Ovary (tissue), 9 donors: Measurements from ENCODE around the gene PRICKLE1. TPM values are rescaled to one million over a fixed set of nuclear protein-coding genes. Genes with fewer than 3 reads are reported as not detected.

Source experiments
- DNase-seq, 5 donors: peaks; one replicate each; pipeline ENCODE4 v3.0.0-alpha.2; 2019 to 2020
- H3K27ac ChIP-seq, 2 donors: fragments of 200-600 bp; one replicate each; pipeline versions ENCODE4 v1.5.1 to v1.8.0; 2019 to 2022
- H3K27me3 ChIP-seq: fragments of 200-600 bp; one replicate; pipeline ENCODE4 v1.8.0; 2022
- H3K36me3 ChIP-seq: fragments of 200-600 bp; sonication (generic); one replicate; pipeline ENCODE4 v1.5.1; 2019
- H3K4me1 ChIP-seq: one replicate; pipeline ENCODE4 v1.8.1; 2013; ENCODE audit warnings: mild to moderate bottlenecking, moderate library complexity; ENCODE audit not compliant: insufficient read depth
- H3K4me3 ChIP-seq: fragments of 200-600 bp; sonication (generic); one replicate; pipeline ENCODE4 v1.5.1; 2017
- H3K9me3 ChIP-seq, 2 donors: fragments of 200-600 bp in 1 of 2; sonication (generic) in 1 of 2; one replicate each; pipeline versions ENCODE4 v1.5.1 to v1.8.1; 2013 to 2019; ENCODE audit warnings: mild to moderate bottlenecking in 1 of 2, moderate library complexity in 1 of 2
- CTCF ChIP-seq, 3 donors: fragments of 450-650 bp in 2 of 3; fragments of 200-600 bp in 1 of 3; IDR thresholded peaks; one replicate each; pipeline versions ENCODE4 v1.5.1 to v1.8.0; 2016 to 2022; ENCODE audit warnings: antibody characterized with exemption in 3 of 3, mild to moderate bottlenecking in 1 of 3
- EP300 ChIP-seq: sonication (generic); formaldehyde crosslinking; IDR thresholded peaks from one replicate; pipeline ENCODE4 v1.6.1; 2017; ENCODE audit warnings: antibody characterized with exemption
- POLR2A ChIP-seq: fragments of 450-650 bp; IDR thresholded peaks from one replicate; pipeline ENCODE4 v1.6.1; 2017; ENCODE audit warnings: antibody characterized with exemption, mild to moderate bottlenecking, moderate library complexity
- WGBS, 3 donors: extraction: QIAGEN DNeasy Blood & Tissue Kit in 1 of 3; methylation state at CpG; one replicate each; pipeline versions ENCODE4 v1.1.5 to v1.1.7; 2013 to 2017; 5-methylcytosine and 5-hydroxymethylcytosine counted together
- intact Hi-C, 4 donors: fragments of 100-400 bp; cut with DNase I; formaldehyde crosslinking; loops; one replicate each; pipeline versions ENCODE4 v1.11.0 to v1.15.1; 2022 to 2023
- polyA plus RNA-seq, 2 donors: library from polyadenylated mRNA; stranded (reverse); fragments of 200-250 nt in 1 of 2; fragments of 350-450 nt in 1 of 2; fragmentation: Illumina TruSeq in 1 of 2; extraction: RNeasy Lipid Tissue Mini Kit (QIAGEN cat#74804) in 1 of 2; gene quantifications; one replicate each; pipeline ENCODE4 v1.2.3, GENCODE V29; 2013 to 2014
- total RNA-seq, 7 donors: library from RNA; depleted of rRNA in 2 of 7; stranded (reverse); fragments of >200 nt in 2 of 7; fragmentation: NEBNext Ultra II Directional in 3 of 7; extraction: Animal tissue kit (Norgen Biotek cat#: 25700) in 3 of 7; gene quantifications; one replicate each; pipeline versions ENCODE4 v1.1.0 to v1.2.4, GENCODE V29; 2016 to 2023
- donor health status: DM: no; HTN: no; CAD: no; lungs with moderate emphysema.
- donor health status: DM: no; HTN: no; CAD: no.
- donor health status: Bipolar disorder and iron deficiency.
- donor health status: DM: yes; HTN: yes; CAD: no.
- donor health status: DM: no; HTN: no; CAD: no.
- donor health status: DM: yes; HTN: yes; CAD: no.

Gene PRICKLE1
- total and polyA plus RNA-seq, 9 donors = 12.5 to 35.2 (median 22.5) TPM

- WGBS, 3 donors = 60 to 74% (median 68%) methylated on average over 3 of the region's 3 CpGs
- TF ChIP-seq CTCF (IDR thresholded peaks at IDR 0.05) (no peak), POLR2A (no peak), EP300 (no peak)
- no peaks in the 10 kb centered on the region for H3K4me1 ChIP-seq
- H3K27me3 ChIP-seq = no peaks in the 10 kb centered on the region
- H3K27ac ChIP-seq = no peak overlapping the region
- intact Hi-C loops = no loop called here
- no peaks in the 10 kb centered on the region for H3K9me3 ChIP-seq
- DNase-seq = no peak
- H3K4me3 ChIP-seq = no peak overlapping the region
- no peaks in the 10 kb centered on the region for H3K36me3 ChIP-seq
Observed at GRCh38 chr12:42447371-42447786, 142.2 kb downstream of the PRICKLE1 start.

- TF ChIP-seq CTCF (IDR thresholded peaks at IDR 0.05) = no peak
- no peak for TF ChIP-seq EP300
- no peak for TF ChIP-seq POLR2A
- H3K27me3 ChIP-seq = no peaks in the 10 kb centered on the region
- no peak for DNase-seq
- no peak overlapping the region for H3K4me3 ChIP-seq
- H3K27ac ChIP-seq = no peak overlapping the region
- no peaks in the 10 kb centered on the region for H3K36me3 ChIP-seq
- intact Hi-C loops = no loop called here
- H3K4me1 ChIP-seq = no peaks in the 10 kb centered on the region
- 52 to 57% (median 57%) methylated on average over 6 of the region's 6 CpGs for WGBS, 3 donors
- no peaks in the 10 kb centered on the region for H3K9me3 ChIP-seq
Observed at GRCh38 chr12:42446761-42447160, 142.8 kb downstream of the PRICKLE1 start.

- no peak for DNase-seq
- Histone ChIP-seq H3K27me3 (no peaks in the 10 kb centered on the region), H3K4me3 (no peak overlapping the region), H3K36me3 (no peaks in the 10 kb centered on the region), H3K4me1 (no peaks in the 10 kb centered on the region), H3K9me3 (no peaks in the 10 kb centered on the region), H3K27ac (no peak overlapping the region)
- intact Hi-C loops = no loop called here
- TF ChIP-seq CTCF (IDR thresholded peaks at IDR 0.05) = no peak
- no peak for TF ChIP-seq EP300
- no peak for TF ChIP-seq POLR2A
- 96 to 97% (median 96%) methylated on average over 16 of the region's 16 CpGs for WGBS, 3 donors
Observed at GRCh38 chr12:42445891-42446290, 143.7 kb downstream of the PRICKLE1 start.

- TF ChIP-seq EP300 (no peak), CTCF (IDR thresholded peaks at IDR 0.05) (no peak), POLR2A (no peak)
- H3K4me1 ChIP-seq = no peaks in the 10 kb centered on the region
- 85 to 95% (median 92%) methylated on average over 7 of the region's 7 CpGs for WGBS, 3 donors
- H3K27me3 ChIP-seq = no peaks in the 10 kb centered on the region
- H3K36me3 ChIP-seq = no peaks in the 10 kb centered on the region
- no peak for DNase-seq
- no peak overlapping the region for H3K4me3 ChIP-seq
- no peak overlapping the region for H3K27ac ChIP-seq
- intact Hi-C loops = no loop called here
- no peaks in the 10 kb centered on the region for H3K9me3 ChIP-seq
Observed at GRCh38 chr12:42444192-42444943, 145.2 kb downstream of the PRICKLE1 start.
